ENCODE results near the gene HOXB2. TPM values are rescaled to one million over a fixed set of nuclear protein-coding genes. Genes with fewer than 3 reads are reported as not detected.

Gene HOXB2
- total RNA-seq, 1 donor from 2014 or later: 1.9 TPM

DNA sequence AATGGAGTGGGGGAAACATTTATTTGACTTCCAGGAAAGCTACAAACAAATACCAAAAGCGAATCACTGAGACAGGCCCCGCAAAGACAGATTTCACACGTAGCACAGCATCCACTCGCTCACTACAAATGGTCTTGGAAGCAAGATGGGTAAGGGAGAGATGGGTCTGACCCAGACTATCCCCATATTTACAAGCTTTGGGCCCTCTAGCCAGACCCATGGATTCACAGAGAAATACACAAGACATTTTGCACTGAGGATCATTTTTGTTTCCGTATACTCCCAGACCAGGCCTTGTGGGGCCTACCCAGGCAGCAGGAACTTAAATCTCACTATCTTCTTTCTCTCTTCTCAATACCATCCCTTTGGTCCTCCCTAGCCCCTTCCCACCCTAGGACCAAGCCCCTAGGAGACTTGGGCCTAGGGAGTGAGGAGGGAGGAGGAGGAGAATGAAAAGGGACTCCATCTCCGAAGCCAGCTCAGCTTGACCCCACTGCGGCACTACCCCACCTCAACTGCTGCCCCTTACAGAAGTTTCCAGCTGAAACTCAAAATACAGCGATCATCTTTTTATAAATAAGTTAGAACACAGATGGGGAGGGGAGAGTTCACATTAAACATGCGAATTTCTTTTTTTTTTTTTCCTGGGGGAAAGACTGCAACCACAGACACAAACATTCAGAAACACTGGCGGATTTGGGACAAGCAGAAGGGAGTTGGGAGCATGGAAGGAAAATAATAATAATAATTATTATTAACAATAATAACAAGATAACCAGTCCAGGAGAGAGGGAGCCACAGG lies 46.5 kb upstream of the HOXB2 start:
- Histone ChIP-seq H3K9me3 (replicated peaks) (no peaks in the 10 kb centered on the region), H3K27me3 (ENCODE audit: low read depth) (peaks cover 100% of the 10 kb centered on the region), H3K4me3 (no peak overlapping the region), H3K27ac (replicated peaks) (no peak overlapping the region), H3K36me3 (no peaks in the 10 kb centered on the region), H3K4me1 (peaks cover 22% of the 10 kb centered on the region)
- no peak for DNase-seq
- TF ChIP-seq, protein P1, sequence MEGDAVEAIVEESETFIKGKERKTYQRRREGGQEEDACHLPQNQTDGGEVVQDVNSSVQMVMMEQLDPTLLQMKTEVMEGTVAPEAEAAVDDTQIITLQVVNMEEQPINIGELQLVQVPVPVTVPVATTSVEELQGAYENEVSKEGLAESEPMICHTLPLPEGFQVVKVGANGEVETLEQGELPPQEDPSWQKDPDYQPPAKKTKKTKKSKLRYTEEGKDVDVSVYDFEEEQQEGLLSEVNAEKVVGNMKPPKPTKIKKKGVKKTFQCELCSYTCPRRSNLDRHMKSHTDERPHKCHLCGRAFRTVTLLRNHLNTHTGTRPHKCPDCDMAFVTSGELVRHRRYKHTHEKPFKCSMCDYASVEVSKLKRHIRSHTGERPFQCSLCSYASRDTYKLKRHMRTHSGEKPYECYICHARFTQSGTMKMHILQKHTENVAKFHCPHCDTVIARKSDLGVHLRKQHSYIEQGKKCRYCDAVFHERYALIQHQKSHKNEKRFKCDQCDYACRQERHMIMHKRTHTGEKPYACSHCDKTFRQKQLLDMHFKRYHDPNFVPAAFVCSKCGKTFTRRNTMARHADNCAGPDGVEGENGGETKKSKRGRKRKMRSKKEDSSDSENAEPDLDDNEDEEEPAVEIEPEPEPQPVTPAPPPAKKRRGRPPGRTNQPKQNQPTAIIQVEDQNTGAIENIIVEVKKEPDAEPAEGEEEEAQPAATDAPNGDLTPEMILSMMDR (IDR thresholded peaks at IDR 0.05; ENCODE audit: borderline replicate concordance): no peak
- intact Hi-C loops (cut with micrococcal nuclease): no loop called here

DNA sequence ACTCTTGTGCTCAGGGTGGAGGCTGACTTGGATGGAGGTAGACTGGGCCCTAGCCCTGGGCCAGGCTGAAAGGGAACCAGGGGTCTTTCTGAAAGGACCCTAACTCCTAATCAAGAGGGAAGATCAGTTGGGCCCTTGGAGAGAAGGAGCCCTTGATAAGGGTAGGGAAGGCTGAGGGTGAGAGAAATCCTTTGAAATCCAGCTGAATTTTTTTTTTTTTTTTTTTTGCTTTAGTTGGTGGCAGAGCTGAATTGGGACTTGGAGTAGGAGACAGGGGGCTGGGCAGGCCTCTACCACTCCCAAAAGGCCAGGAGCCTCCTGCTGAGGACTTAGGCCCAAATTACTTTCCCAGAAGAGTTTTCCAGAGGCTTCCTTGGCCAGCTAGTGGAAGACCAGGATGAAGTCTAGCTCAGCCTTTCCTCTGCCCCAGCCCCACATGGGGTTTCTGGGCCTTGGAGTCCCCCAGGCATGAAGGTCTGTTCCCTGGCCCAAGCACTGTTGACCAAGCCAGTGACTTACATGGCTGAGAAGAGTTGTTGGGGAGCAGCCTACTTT lies 45.8 kb upstream of the HOXB2 start:
- DNase-seq: no peak
- Histone ChIP-seq H3K4me1 (peaks cover 23% of the 10 kb centered on the region), H3K4me3 (no peak overlapping the region), H3K36me3 (no peaks in the 10 kb centered on the region), H3K9me3 (replicated peaks) (no peaks in the 10 kb centered on the region), H3K27me3 (ENCODE audit: low read depth) (peaks cover 100% of the 10 kb centered on the region), H3K27ac (replicated peaks) (no peak overlapping the region)
- intact Hi-C loops (cut with micrococcal nuclease): no loop called here
- TF ChIP-seq, protein P1 (IDR thresholded peaks at IDR 0.05; ENCODE audit: borderline replicate concordance): no peak

DNA sequence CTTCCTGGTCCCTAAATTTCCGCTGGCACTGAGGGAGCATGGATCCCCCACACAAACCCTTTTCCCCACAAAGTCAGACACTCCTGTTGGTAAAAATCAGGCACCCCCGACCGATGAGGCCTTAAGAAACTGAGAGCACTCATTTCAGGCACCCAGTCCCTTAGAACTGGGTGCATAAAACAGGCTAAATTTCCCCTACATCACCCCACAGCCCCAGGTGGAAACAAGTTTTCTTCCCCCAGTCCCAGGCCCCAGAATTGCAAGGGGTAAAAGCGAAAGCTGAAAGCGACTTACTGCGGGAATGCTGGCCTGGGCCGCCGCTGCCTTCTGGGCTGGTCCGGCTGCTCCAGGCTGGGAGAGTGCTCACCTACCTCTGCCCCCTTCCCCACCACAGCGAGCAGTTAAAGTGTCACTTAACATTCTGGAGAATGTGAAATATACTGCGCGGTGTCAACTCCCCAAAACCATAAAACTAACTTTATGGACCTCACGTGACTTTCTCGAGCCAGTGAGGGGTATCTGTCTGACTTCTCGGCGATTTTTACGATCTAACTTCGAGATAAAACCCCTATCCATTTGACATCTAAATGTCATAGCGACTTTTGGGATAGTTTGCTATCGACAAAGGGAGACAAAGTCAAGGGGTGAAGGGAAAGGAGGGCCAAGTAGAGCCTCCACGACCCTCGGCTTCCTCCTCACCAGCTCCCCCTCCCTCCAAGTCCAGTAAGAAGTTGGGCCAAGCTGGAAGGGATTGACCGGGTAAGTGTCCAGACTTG lies 45.1 kb upstream of the HOXB2 start, which contains the start of gene HOXB3:
TSS of gene HOXB3 (minus strand) at position 411 of the 776 bp plus-strand sequence. CDS start 37,767 bp downstream, outside the sequence.
- Histone ChIP-seq H3K4me1 (peaks cover 30% of the 10 kb centered on the region), H3K9me3 (replicated peaks) (no peaks in the 10 kb centered on the region), H3K27me3 (ENCODE audit: low read depth) (peaks cover 100% of the 10 kb centered on the region), H3K27ac (replicated peaks) (no peak within 1 kb of the TSS), H3K36me3 (no peaks in the 10 kb centered on the region), H3K4me3 (no peak within 1 kb of the TSS)
- intact Hi-C loops (cut with micrococcal nuclease): no loop called here
- no peak for DNase-seq
- TF ChIP-seq, protein P1 (IDR thresholded peaks at IDR 0.05; ENCODE audit: borderline replicate concordance): no peak

GRCh38 chr17:48589060-48589830 lies 44.3 kb upstream of the HOXB2 start:
- H3K9me3 ChIP-seq (replicated peaks): no peaks in the 10 kb centered on the region
- no peak overlapping the region for H3K27ac ChIP-seq (replicated peaks)
- H3K36me3 ChIP-seq: no peaks in the 10 kb centered on the region
- intact Hi-C loops (cut with micrococcal nuclease): no loop called here
- H3K4me1 ChIP-seq: peaks cover 31% of the 10 kb centered on the region
- TF ChIP-seq, protein P1 (IDR thresholded peaks at IDR 0.05; ENCODE audit: borderline replicate concordance): no peak
- H3K27me3 ChIP-seq (ENCODE audit: low read depth): peaks cover 100% of the 10 kb centered on the region
- no peak for DNase-seq
- no peak overlapping the region for H3K4me3 ChIP-seq

DNA sequence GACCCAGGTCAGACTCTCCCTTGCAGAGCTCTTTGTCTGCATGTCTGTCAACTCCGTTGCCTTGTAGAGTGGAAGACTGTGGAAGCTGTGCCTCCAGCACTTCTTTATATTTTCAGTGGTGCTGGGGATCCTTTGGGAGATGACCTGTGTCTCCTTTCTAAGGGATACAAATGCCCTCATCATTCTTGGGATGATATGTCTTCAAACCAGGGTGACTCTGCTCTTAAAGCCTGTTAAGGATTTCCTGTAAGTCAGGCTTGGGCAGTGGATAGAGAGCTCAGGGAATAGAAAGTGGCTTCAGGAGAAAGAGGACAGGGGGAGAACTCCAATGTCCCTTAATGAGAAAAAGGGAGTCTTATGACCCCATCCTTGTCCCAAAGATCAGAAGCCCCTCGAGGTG lies 43.6 kb upstream of the HOXB2 start:
- DNase-seq: no peak
- Histone ChIP-seq H3K27ac (replicated peaks) (no peak overlapping the region), H3K9me3 (replicated peaks) (no peaks in the 10 kb centered on the region), H3K4me3 (no peak overlapping the region), H3K4me1 (peaks cover 25% of the 10 kb centered on the region), H3K27me3 (ENCODE audit: low read depth) (peaks cover 100% of the 10 kb centered on the region), H3K36me3 (no peaks in the 10 kb centered on the region)
- TF ChIP-seq, protein P1 (IDR thresholded peaks at IDR 0.05; ENCODE audit: borderline replicate concordance): no peak
- intact Hi-C loops (cut with micrococcal nuclease): no loop called here

Data from left ventricle myocardium inferior (tissue), 1 donor.